Caco-2 (cell line): ENCODE results near the gene AGBL5. TPM values are rescaled to one million over a fixed set of nuclear protein-coding genes. Genes with fewer than 3 reads are reported as not detected.

Source experiments
- BruUV-seq: library from RNA; stranded (reverse); fragments of 400-500 nt; replicated peaks from 2 replicates; lab custom pipeline; 2021; lab: Mats Ljungman, UMichigan
- CTCF ChIA-PET: fragments of 300-600 bp; sonication (Branson Sonifier 250); formaldehyde crosslinking; loops from one replicate; lab custom pipeline; 2022; ENCODE audit warnings: antibody characterized with exemption; lab: Charles Lee
- POLR2A ChIA-PET: fragments of 300-600 bp; sonication (Branson Sonifier 250); formaldehyde crosslinking; loops from one replicate; lab custom pipeline; 2022; ENCODE audit warnings: antibody characterized with exemption; lab: Charles Lee
- DNase-seq, 2 experiments: peaks; one replicate each; pipeline versions ENCODE4 v3.0.0 to v3.0.0-alpha.2; 2020 to 2022
- H3K27me3 ChIP-seq: replicated peaks from 2 replicates; pipeline ENCODE4 v1.6.0; 2011; ENCODE audit warnings: low read length; ENCODE audit not compliant: control insufficient read depth, insufficient read depth
- H3K36me3 ChIP-seq: 2 replicates; pipeline ENCODE4 v1.5.1; 2011; ENCODE audit warnings: low read length; ENCODE audit not compliant: control insufficient read depth, insufficient read depth
- H3K4me1 ChIP-seq: fragments of 250-450 bp; sonication (Bioruptor Pico); 2 replicates; pipeline ENCODE4 v1.5.1; 2020; ENCODE audit warnings: mild to moderate bottlenecking
- H3K4me3 ChIP-seq: 2 replicates; pipeline ENCODE4 v1.5.1; 2011; ENCODE audit warnings: low read depth, mild to moderate bottlenecking, control low read depth, low read length
- H3K9me3 ChIP-seq: fragments of 250-450 bp; sonication (Bioruptor Pico); 2 replicates; pipeline ENCODE4 v1.5.1; 2020; ENCODE audit warnings: mild to moderate bottlenecking, moderate library complexity
- H3K27ac Mint-ChIP-seq: one replicate; pipeline ENCODE4 v1.8.0; 2022; ENCODE audit warnings: mixed read lengths; ENCODE audit not compliant: unreplicated experiment
- H3K27me3 Mint-ChIP-seq: one replicate; pipeline ENCODE4 v1.8.0; 2022; ENCODE audit warnings: mixed read lengths; ENCODE audit not compliant: insufficient read depth, unreplicated experiment
- H3K36me3 Mint-ChIP-seq: one replicate; pipeline ENCODE4 v1.8.0; 2022; ENCODE audit warnings: mild to moderate bottlenecking, mixed read lengths; ENCODE audit not compliant: insufficient read depth, unreplicated experiment
- H3K4me1 Mint-ChIP-seq: one replicate; pipeline ENCODE4 v1.8.0; 2022; ENCODE audit warnings: low read depth, mixed read lengths; ENCODE audit not compliant: unreplicated experiment
- H3K4me3 Mint-ChIP-seq: one replicate; pipeline ENCODE4 v1.8.0; 2022; ENCODE audit warnings: mild to moderate bottlenecking, moderate library complexity, mixed read lengths; ENCODE audit not compliant: unreplicated experiment
- H3K9me3 Mint-ChIP-seq: one replicate; pipeline ENCODE4 v1.8.0; 2022; ENCODE audit warnings: mixed read lengths; ENCODE audit not compliant: unreplicated experiment
- intact Hi-C: fragments of 100-400 bp; cut with micrococcal nuclease; formaldehyde crosslinking; loops from one replicate; pipeline ENCODE4 v1.10.0; 2022; ENCODE audit not compliant: unreplicated experiment
- total RNA-seq: library from RNA; stranded (reverse); gene quantifications from 2 replicates; pipeline ENCODE4 v1.2.3, GENCODE V29; 2022
- TF ChIP-seq, protein P1 (sequence below), 2 experiments: fragments of 200-600 bp in 1 of 2; IDR thresholded peaks; 1 replicate in 1 of 2; 2 replicates in 1 of 2; pipeline versions ENCODE4 v1.5.1 to v1.8.0; 2011 to 2022; ENCODE audit warnings: antibody characterized with exemption in 1 of 2, control low read depth in 1 of 2, inconsistent platforms in 1 of 2, low read depth in 1 of 2, low read length in 1 of 2, mild to moderate bottlenecking in 1 of 2, moderate library complexity in 1 of 2; ENCODE audit not compliant: insufficient read depth in 1 of 2, severe bottlenecking in 1 of 2, unreplicated experiment in 1 of 2

Gene AGBL5
- total RNA-seq, 1 experiment from 2014 or later, result 34.1 TPM

DNA sequence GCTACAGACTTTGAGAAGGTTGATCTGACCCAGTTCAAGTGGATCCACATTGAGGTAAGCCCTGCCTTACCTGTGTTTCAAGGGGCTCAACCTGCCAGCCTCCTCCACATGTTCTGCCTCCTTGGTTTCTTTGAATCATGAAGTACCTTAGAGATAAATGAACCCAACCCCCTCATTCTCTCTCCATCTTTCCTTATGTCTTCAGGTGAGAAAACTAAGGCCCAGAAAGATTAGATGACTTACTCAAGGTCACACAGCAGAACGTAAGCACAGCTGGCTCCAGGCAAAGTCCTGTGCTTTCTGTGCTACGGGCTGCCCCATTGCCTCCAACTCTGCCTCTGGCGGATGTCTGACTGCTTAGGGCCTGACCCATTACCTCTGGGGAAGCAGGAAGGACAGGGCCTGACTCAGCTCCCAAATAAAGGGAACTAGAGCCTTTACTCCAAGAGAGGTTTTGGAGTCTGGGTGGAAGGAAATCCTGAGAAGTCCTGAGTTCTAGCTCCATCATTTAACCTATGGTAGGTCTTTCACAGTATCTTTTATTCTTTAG lies 45.4 kb downstream of the AGBL5 start:
- no peaks in the 10 kb centered on the region for H3K9me3 Mint-ChIP-seq
- no peak overlapping the region for H3K27ac Mint-ChIP-seq
- ChIA-PET POLR2A (no interaction called here), CTCF (interaction anchor here (0.6 to 5.6 kb wide), 4 partner anchors 8 to 96 kb away, joined by 3 to 43 read pairs (median 4); partner anchors contain the start of gene KHK)
- H3K9me3 ChIP-seq, result no peaks in the 10 kb centered on the region
- intact Hi-C loops, result loop anchor here (5.0 to 10.0 kb wide), 2 partner anchors 115 to 188 kb away; partner anchors contain the start of genes ATRAID, SLC5A6 and TRIM54
- H3K4me3 Mint-ChIP-seq, result no peak overlapping the region
- no TSS peak for BruUV-seq
- H3K36me3 Mint-ChIP-seq, result no peaks in the 10 kb centered on the region
- H3K4me1 Mint-ChIP-seq, result peaks cover 11% of the 10 kb centered on the region
- no peaks in the 10 kb centered on the region for H3K27me3 ChIP-seq
- TF ChIP-seq, protein P1, sequence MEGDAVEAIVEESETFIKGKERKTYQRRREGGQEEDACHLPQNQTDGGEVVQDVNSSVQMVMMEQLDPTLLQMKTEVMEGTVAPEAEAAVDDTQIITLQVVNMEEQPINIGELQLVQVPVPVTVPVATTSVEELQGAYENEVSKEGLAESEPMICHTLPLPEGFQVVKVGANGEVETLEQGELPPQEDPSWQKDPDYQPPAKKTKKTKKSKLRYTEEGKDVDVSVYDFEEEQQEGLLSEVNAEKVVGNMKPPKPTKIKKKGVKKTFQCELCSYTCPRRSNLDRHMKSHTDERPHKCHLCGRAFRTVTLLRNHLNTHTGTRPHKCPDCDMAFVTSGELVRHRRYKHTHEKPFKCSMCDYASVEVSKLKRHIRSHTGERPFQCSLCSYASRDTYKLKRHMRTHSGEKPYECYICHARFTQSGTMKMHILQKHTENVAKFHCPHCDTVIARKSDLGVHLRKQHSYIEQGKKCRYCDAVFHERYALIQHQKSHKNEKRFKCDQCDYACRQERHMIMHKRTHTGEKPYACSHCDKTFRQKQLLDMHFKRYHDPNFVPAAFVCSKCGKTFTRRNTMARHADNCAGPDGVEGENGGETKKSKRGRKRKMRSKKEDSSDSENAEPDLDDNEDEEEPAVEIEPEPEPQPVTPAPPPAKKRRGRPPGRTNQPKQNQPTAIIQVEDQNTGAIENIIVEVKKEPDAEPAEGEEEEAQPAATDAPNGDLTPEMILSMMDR (IDR thresholded peaks at IDR 0.05; ENCODE audit: insufficient read depth in 1 of 2, low read depth in 1 of 2, low read length in 1 of 2, severe bottlenecking in 1 of 2, unreplicated experiment in 1 of 2), result no peak
- DNase-seq, result no peak
- H3K4me3 ChIP-seq, result no peak overlapping the region
- H3K27me3 Mint-ChIP-seq, result no peaks in the 10 kb centered on the region
- peaks cover 30% of the 10 kb centered on the region for H3K4me1 ChIP-seq
- no peaks in the 10 kb centered on the region for H3K36me3 ChIP-seq

DNA sequence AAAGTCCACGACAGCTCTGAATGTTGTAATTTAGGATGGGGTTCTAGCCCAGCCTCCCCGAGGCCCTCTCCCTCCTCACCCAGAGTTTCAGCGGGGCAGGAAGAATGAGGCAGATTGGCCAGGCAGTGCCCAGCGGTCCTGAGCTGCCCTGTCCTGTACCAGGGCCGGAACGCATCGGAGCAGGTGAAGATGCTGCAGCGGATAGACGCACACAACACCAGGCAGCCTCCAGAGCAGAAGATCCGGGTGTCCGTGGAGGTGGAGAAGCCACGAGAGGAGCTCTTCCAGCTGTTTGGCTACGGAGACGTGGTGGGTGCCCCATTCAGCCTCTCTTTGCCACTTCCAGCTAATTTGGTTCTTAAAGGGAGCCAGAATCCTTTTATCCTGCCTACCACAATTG lies 45.9 kb downstream of the AGBL5 start:
- H3K4me1 Mint-ChIP-seq, result peaks cover 11% of the 10 kb centered on the region
- intact Hi-C loops, result loop anchor here (5.0 to 10.0 kb wide), 2 partner anchors 115 to 187 kb away; partner anchors contain the start of genes ATRAID, SLC5A6 and TRIM54
- POLR2A ChIA-PET, result no interaction called here
- H3K4me3 Mint-ChIP-seq, result no peak overlapping the region
- no peak overlapping the region for H3K27ac Mint-ChIP-seq
- H3K4me3 ChIP-seq, result no peak overlapping the region
- BruUV-seq, result no TSS peak
- no peaks in the 10 kb centered on the region for H3K36me3 Mint-ChIP-seq
- no peak for DNase-seq
- peaks cover 28% of the 10 kb centered on the region for H3K4me1 ChIP-seq
- no peaks in the 10 kb centered on the region for H3K27me3 ChIP-seq
- TF ChIP-seq, protein P1 (IDR thresholded peaks at IDR 0.05; ENCODE audit: insufficient read depth in 1 of 2, low read depth in 1 of 2, low read length in 1 of 2, severe bottlenecking in 1 of 2, unreplicated experiment in 1 of 2), result no peak
- no peaks in the 10 kb centered on the region for H3K27me3 Mint-ChIP-seq
- H3K9me3 ChIP-seq, result no peaks in the 10 kb centered on the region
- CTCF ChIA-PET, result interaction anchor here (0.6 to 5.6 kb wide), 4 partner anchors 8 to 95 kb away, joined by 3 to 43 read pairs (median 4); partner anchors contain the start of gene KHK
- H3K9me3 Mint-ChIP-seq, result no peaks in the 10 kb centered on the region
- no peaks in the 10 kb centered on the region for H3K36me3 ChIP-seq

DNA sequence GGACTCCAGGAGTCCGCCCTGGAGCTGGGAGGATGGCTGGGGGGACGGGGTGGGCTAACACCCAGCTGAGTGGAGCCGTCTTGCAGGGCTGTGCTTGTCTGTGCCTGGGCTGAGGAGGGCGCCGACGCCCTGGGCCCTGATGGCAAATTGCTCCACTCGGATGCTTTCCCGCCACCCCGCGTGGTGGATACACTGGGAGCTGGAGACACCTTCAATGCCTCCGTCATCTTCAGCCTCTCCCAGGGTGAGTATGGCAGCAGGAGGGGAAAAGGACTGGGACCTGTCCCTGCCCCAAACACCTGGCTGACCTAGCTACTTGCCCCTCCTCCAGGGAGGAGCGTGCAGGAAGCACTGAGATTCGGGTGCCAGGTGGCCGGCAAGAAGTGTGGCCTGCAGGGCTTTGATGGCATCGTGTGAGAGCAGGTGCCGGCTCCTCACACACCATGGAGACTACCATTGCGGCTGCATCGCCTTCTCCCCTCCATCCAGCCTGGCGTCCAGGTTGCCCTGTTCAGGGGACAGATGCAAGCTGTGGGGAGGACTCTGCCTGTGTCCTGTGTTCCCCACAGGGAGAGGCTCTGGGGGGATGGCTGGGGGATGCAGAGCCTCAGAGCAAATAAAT lies 48.0 kb downstream of the AGBL5 start:
- BruUV-seq, result no TSS peak
- DNase-seq, result no peak
- H3K4me1 ChIP-seq, result peaks cover 7% of the 10 kb centered on the region
- H3K9me3 Mint-ChIP-seq, result no peaks in the 10 kb centered on the region
- intact Hi-C loops, result loop anchor here (2.0 to 10.0 kb wide), 3 partner anchors 35 to 185 kb away; partner anchors contain the start of genes ATRAID, PREB, SLC5A6 and TRIM54
- TF ChIP-seq, protein P1 (IDR thresholded peaks at IDR 0.05; ENCODE audit: insufficient read depth in 1 of 2, low read depth in 1 of 2, low read length in 1 of 2, severe bottlenecking in 1 of 2, unreplicated experiment in 1 of 2), result no peak
- H3K36me3 Mint-ChIP-seq, result no peaks in the 10 kb centered on the region
- no peaks in the 10 kb centered on the region for H3K36me3 ChIP-seq
- no peak overlapping the region for H3K27ac Mint-ChIP-seq
- ChIA-PET POLR2A (interaction anchor here (0.5 kb wide), 1 partner anchor 95 kb away, joined by 3 read pairs; no protein-coding TSS in a partner anchor), CTCF (interaction anchor here (0.7 to 5.6 kb wide), 5 partner anchors 12 to 203 kb away, joined by 3 to 43 read pairs (median 4); no protein-coding TSS in a partner anchor)
- H3K27me3 ChIP-seq, result no peaks in the 10 kb centered on the region
- H3K4me3 Mint-ChIP-seq, result no peak overlapping the region
- H3K27me3 Mint-ChIP-seq, result no peaks in the 10 kb centered on the region
- no peak overlapping the region for H3K4me3 ChIP-seq
- peaks cover under 1% of the 10 kb centered on the region for H3K4me1 Mint-ChIP-seq
- H3K9me3 ChIP-seq, result no peaks in the 10 kb centered on the region
